ENCODE data around the gene SLAMF1.

The SLAMF1 gene

GRCh38 chr1:160622501-160623226, 24.2 kb downstream of the SLAMF1 start:
- DNase-seq: no peak

- DNase-seq: no peak
These were observed 25.0 kb downstream of the SLAMF1 start for GRCh38 chr1:160621633-160622413.

GRCh38 chr1:160620942-160621632, 25.8 kb downstream of the SLAMF1 start:
- DNase-seq: no peak

GRCh38 chr1:160619742-160620277, 27.0 kb downstream of the SLAMF1 start:
- DNase-seq: no peak

GRCh38 chr1:160618763-160619274, 28.0 kb downstream of the SLAMF1 start:
- DNase-seq: peak; percentile 81

GRCh38 chr1:160618327-160618726, 28.5 kb downstream of the SLAMF1 start:
- DNase-seq: no peak

- no peak for DNase-seq
These were observed 31.2 kb downstream of the SLAMF1 start for GRCh38 chr1:160615660-160616059.

GRCh38 chr1:160614410-160614809, 32.4 kb downstream of the SLAMF1 start:
- DNase-seq: no peak

GRCh38 chr1:160612613-160613218, 34.1 kb downstream of the SLAMF1 start:
- DNase-seq: no peak

GRCh38 chr1:160610569-160611242, 36.1 kb downstream of the SLAMF1 start:
- no peak for DNase-seq

- no peak for DNase-seq
These were observed 37.9 kb downstream of the SLAMF1 start for GRCh38 chr1:160608941-160609340.

GRCh38 chr1:160608514-160608913, 38.3 kb downstream of the SLAMF1 start:
- DNase-seq: no peak

GRCh38 chr1:160608057-160608456, 38.8 kb downstream of the SLAMF1 start:
- no peak for DNase-seq

- DNase-seq: no peak
These were observed 39.2 kb downstream of the SLAMF1 start for GRCh38 chr1:160607672-160608032.

- peak; percentile 94 for DNase-seq
These were observed 39.7 kb downstream of the SLAMF1 start for GRCh38 chr1:160607011-160607671.

- DNase-seq: no peak
These were observed 40.2 kb downstream of the SLAMF1 start for GRCh38 chr1:160606611-160607010.

- DNase-seq: no peak
These were observed 40.9 kb downstream of the SLAMF1 start for GRCh38 chr1:160605792-160606479.

GRCh38 chr1:160605205-160605604, 41.6 kb downstream of the SLAMF1 start:
- DNase-seq: no peak

GRCh38 chr1:160597705-160598104, 49.1 kb downstream of the SLAMF1 start:
- DNase-seq: no peak

GRCh38 chr1:160597051-160597450, 49.8 kb downstream of the SLAMF1 start:
- DNase-seq: no peak

- no peak for DNase-seq
These were observed 56.4 kb downstream of the SLAMF1 start for GRCh38 chr1:160590488-160590887.
